Activated CD8-positive, alpha-beta memory T cell treated with anti-CD3 and anti-CD28 coated beads for 4 hours (primary cell): Measurements from ENCODE around the gene SOX18.

Source experiments
- DNase-seq, 2 donors: peaks; one replicate each; pipeline ENCODE4 v3.0.0-alpha.2; 2020; ENCODE audit warnings: low read depth in 2 of 2

Gene SOX18

GRCh38 chr20:64052987-64053840 lies 3.8 kb upstream of the SOX18 start:
- no peak for DNase-seq

GRCh38 chr20:64052326-64052722 lies 2.9 kb upstream of the SOX18 start:
- no peak for DNase-seq

GRCh38 chr20:64051561-64052325 lies 2.3 kb upstream of the SOX18 start:
- DNase-seq, result no peak

DNA sequence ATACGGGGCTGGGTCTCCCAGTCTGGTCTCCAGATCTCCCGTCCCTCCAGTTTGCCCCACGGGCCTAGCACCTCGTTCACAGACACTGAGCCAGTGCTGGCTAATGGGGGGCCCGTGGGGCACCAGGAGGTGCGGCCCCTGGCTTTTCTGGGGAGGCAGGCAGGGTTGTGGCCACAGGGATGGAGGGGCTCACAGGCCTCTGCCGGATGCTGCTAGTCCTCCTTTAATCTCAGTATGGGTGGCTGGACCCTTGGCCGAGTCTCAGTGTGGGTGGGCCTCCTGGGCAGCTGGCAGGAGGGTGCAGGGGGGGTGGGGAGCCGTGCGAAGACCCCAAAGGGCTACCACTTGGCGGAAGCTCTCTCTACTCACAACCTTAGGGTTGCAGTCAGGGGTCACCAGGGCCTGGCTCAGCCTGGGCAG lies 1.6 kb upstream of the SOX18 start:
- DNase-seq, result no peak

GRCh38 chr20:64050261-64051032 lies 1.0 kb upstream of the SOX18 start:
- no peak for DNase-seq

DNA sequence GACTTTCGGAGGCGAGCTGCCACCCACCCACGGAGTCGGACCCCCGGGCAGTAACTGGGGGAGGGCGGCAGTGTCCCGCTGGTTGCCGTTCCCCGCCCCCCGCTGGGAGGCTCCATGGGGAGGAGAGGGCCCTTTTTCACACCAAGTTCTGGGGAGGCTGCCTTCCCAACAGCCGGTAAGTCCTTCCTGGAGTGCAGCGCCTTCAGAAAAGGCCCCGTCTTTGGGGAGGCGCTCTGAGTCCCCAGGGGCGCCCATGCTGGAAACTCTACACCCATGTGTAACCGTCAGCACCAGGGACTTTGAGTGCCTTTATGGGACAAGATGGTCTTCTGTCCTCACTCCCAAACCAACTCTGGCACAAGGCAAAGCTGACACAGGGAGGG lies 430 bp upstream of the SOX18 start:
- DNase-seq, result no peak

DNA sequence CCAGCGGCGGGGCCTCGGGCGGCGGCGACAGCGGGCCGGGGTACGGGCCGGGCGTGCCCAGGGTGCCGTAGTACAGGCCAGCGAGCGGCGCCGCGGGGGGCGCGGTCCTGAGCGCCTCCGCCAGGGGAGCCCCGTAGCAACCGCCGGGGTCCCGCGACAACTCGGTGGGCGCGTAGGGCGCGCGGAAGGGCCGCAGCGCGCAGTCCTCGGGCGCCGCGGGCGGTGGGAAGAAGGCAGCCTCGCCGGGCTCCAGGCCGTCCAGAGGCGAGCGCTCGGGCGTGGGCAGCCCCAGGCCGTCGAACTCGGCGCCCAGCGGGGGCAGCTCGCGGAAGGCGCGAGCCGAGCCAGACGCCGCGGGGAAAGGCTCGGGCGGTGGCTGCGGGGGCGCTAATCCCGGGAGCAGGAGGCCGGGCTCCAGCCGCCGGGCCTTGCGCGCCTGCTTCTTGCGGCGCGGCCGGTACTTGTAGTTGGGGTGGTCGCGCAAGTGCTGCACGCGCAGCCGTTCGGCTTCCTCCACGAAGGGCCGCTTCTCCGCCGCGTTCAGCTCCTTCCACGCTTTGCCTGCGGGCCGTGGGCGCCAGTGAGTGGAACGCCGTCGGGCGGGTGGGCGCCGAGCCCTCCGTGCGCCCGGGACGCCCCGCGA lies 916 bp downstream of the SOX18 start:
- no peak for DNase-seq

GRCh38 chr20:64047968-64048401 lies 1.5 kb downstream of the SOX18 start:
- DNase-seq, result no peak

GRCh38 chr20:64047046-64047389 lies 2.4 kb downstream of the SOX18 start:
- DNase-seq, result no peak

DNA sequence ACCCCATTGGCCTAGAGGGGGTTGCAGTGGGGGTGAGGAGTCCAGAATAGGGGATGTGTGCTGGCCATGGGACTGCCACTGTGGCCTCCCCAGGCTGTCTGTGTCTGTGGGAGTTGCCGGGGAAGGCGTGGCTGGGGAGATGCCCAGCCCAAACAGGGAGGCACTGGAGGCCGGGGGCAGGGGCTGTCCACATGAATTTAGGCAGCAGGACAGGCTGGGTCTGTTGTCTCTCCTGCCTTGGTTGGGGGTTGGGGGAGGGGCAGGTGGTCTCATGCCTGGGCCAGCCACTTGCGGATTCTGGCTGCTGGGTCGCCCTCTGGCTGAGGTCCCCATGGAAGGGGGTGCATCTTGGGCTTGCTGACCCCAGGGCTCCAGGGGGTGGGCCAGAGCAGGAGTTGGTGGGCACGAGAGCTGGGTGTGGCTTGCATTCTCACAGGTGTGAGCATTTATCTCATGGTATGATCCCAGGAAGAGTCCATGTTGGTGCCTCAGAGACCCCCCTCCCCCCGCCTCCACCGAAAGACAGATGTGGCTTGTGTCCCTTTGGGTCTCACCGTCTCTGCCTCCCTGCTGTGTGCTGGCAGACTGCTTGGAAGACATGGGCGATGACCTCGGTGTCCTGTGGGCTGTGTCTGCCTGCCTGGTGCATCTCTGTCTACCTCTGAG lies 4.0 kb downstream of the SOX18 start:
- DNase-seq, result no peak

DNA sequence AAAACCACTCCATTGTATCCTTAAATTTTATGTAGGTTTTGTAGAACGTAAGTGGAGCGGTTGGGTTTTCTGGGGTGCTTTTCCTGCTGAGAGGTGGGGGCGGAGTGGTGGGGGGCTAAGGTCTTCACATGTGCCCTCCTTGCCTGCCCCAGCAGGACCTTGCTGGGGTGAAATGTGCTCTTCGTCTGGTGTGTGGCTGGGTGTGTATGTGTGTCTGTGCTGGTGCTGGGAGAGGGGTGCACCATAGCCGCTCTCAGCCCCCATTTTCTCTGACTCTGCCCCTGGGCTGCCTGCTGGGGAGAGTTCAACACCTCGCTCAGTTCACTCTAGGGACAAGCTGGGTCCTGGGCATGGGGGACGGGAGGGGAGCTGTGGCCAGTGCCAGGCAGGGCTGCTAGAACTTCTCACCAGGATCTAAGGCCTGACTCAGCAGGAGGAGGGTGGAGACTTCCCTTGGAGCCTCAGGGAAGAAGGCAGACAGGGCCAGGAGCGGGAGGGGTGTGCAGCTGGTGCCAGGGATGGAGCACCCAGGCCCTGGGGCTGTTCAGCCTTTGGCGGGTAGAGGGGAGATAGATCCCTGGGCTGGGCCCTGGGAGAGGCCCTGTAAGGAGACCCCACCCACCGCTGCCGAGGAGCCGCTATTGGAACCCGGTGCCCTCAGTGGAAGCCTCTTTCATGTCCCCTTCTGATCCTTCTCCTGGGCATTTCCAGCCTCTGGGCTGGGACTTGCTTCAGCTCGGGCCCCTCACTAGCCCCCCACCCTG lies 4.8 kb downstream of the SOX18 start:
- no peak for DNase-seq

DNA sequence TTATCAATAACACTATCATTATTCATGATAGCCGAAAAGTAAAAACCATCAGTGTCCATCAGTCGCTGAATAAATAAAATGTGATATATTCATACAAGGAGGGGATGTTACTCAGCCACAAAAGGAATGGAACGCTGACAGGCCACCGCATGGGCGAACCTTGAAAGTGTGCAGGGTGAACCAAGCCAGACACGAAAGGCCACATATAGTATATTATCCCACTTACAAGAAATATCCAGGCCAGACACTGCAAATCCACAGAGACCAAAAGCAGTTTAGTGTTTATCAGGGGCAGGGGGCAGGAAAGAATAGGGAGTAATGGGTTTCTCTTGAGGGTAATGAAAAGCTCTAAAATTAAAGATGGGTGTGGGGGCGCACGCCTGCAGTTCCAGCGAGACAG lies 5.7 kb downstream of the SOX18 start:
- DNase-seq, result no peak

- DNase-seq, result no peak
Measured at GRCh38 chr20:64042054-64042781, 7.2 kb downstream of the SOX18 start.

GRCh38 chr20:64041781-64042053 lies 7.7 kb downstream of the SOX18 start:
- DNase-seq, result no peak

DNA sequence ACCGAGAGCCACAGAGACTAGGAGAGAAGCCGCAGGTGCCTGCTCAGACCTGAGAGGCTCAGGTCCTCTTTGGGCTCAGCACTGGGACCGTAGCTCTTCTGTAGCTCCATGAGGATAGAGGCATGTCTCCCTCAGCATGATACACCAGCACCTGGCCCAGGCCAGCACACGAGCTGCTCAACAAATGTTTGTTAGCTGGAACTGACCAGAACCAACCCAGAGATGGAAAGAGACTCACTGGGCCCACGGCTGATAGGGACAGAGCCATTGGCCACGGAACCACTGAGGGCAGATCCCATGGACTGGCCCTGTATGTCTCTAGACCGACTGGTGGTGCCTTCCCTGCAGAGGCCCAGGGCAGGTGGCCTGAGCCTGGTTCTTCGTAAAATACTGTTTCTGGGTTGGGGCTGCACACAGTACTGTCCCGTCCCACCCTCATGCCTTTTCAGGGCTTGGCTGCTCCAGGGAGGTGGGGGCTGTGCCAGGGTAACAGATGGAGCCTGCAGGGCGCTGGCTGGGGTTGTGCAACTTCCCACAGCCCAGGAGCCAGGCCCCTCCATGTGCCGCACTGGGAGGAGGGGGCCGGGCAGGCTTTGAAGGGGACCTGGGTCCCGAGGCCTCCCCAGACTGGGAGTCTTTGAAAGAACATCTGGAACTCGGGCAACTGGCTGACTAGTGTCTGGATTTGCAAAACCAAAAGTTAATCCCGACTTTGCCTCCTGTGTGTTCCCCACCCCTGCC lies 8.2 kb downstream of the SOX18 start:
- DNase-seq, result no peak

DNA sequence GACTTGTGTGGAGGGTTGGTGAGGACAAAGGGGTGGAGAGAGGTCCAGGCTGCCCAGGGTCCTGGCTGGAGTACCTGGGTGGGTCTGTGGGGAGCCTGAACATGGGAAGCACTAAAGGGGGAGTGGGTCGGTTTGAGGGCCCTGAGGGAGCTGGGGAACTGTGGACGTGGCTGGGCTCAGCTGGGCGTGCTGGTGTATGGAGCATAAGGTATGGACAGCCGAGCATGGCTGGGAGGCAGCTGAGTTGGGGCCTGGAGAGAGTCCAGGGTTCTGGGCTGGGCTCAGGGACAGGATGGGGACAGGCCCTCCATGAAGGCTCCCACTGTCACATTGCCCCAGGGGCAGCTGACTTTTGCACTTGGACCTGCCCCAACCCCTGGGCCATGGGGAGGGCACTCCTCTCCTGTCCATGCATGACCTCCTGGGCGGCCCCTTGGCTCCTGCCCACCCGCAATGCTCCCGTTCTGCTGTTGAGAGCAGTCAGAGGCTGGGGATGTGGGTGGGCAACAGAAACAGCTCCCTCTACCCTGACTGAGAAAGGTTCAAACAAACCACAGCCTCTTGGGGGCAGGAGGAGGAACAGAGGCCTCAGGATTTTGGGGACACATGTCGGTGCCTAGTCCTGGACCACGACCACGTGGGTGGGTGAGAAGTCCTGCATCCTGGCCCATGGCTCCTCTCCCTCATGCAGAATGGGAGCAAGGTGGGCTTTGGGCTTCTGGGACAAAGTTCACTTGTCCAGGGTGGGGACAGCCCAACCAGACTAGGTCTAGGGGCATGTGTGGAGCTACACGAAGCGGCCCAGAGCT lies 9.0 kb downstream of the SOX18 start:
- DNase-seq, result no peak

GRCh38 chr20:64039293-64040160 lies 9.9 kb downstream of the SOX18 start:
- DNase-seq, result no peak
